GM19468 (cell line): ENCODE results near the gene NAT16.
"Not testable (repeated sequence)": the region's sequence is repeated elsewhere in the genome, so short reads cannot be mapped to it uniquely, and the experiment has no call there.

Source experiments
- ATAC-seq: cut with Tn5 transposase; IDR thresholded peaks from one replicate; pipeline ENCODE4 v1.9.1; 2021; ENCODE audit warnings: mild to moderate bottlenecking, moderate library complexity, moderate number of reproducible peaks; ENCODE audit not compliant: unreplicated experiment; ENCODE audit errors: extremely low read depth

NAT16 gene

DNA sequence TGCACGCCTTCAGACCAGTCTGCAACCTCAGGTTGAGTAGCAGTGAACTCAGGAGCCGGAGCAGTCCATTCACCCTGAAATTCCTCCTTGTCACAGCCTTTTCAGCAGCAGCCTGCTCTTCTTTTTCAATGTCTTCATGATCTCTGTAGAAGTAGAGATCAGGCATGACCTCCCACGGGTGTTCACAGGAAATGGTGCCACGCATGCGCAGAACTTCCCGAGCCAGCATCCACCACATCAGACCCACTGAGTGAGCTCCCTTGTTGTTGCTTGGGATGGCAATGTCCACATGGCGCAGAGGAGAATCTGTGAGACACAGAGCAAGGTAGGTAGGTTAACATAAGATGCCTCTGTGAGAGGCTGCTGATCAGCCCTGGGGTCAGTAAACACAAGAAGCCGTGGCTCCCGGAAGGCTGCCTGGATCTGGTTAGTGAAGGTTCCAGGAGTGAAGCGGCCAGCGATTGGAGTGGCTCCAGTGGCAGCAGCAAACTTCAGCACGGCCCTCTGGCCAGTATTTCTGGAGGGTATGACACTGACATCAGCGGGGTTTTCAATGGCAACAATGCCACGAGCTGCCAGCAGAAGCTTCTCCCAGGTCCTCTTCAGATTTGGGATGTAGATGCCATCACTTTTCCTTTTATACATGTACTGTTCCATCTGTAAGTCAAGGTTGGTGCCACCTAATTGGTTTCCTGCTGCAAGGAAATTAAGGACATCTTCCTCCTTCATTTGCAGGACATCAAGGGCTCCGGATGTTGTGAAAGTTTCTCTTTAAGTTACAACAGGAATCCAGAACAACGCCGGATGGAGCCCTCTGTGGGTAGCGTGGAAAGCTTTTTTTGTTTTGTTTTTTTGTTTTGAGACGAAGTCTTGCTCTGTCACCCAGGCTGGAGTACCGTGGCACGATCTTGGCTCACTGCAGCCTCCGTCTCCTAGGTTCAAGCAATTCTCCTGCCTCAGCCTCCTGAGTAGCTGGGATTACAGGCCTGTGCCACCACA is 23.9 kb upstream of the NAT16 start:
- ATAC-seq, result not testable (repeated sequence)

DNA sequence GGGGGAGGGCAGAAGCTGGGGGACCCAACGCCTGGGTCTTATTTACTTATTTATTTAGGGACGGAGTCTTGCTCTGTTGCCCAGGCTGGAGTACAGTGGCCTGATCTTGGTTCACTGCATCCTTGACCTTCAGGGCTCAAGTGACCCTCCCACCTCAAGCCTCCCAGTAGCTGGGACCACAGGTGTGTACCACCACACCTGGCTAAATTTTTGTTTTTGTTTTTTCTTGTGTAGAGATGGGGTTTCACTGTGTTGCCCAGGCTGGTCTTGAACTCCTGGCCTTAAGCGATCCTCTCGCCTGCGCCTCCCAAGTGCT is 22.5 kb upstream of the NAT16 start:
- no peak for ATAC-seq

DNA sequence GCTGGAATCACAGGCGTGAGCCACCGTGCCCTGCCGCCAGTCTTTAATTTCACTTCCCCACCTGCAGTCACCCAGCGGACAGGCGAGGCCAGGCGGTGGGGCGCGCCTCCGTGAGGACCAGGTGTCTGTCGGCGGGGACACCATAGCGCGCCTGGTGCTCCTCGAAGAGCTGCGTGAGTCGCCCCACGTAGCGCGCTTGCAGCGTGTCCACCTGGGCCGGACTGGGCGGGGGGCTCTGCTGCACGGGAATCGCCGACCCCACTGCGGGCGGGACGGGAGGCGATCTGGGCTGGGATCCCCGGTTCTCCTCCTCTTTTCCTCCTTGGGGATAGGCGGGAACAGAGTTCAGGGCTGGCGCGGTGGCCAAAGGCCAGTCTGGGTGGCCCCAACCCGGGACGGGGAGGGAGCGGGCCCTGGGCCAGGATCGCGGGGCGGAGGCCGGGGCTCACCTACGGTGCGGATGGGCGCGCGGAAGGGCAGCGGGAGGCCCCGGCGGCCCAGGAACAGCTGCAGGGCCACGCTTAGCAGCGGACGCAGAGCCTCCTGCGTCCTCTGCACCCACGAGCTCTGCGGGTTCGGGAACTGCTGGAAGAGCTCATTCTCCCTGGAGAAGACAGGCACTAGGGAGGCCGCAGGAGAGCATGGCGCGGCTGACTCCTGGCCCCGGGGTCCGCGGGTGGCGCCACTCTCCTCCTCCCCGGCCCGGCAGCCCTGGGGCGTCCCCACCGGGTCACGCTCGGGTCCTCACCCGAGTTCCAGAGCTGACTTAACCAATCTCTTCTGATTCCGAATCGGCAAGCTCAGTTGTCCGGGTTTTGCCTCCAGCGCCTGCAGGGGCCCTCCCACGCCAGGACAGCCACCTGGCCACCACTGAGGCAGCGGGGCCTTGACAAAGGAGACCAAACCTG is 21.9 kb upstream of the NAT16 start:
- ATAC-seq, result no peak

DNA sequence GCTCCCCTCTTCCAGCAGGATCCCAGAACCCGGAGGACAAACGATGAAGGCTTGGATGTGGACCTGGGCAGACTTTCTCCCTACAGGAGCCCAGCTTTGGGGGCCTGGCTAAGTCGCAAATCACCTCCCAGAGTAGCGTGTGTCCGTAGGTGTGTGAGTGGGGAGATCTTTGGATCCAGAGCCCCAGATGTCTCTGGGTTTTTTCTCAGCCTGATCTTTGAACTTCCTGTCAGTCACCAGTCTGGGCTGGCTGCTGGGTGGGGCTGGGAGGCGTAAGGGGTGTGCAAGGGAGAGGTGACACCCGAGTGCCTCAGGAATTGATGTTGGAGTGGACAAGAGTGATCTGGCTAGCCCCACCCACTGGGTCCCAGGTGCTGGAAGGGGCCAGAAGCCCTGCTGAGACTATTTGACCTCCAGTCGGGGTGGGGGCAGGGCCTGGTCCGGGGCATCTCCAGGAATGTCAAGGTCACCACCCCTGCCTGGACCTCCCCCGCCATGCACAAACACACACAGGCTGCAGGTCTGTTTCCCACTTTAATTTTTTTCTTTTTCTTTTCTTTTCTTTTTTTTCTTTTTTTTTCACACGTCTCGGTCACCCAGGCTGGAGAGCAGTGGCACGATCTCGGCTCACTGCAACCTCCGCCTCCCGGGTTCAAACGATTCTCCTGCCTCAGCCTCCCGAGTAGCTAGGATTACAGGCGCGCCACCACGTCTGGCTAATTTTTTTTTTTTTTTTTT is 20.9 kb upstream of the NAT16 start, which contains the start of gene MOGAT3:
TSS of gene MOGAT3 (minus strand) at position 175 of the 738 bp plus-strand sequence. CDS start 182 bp downstream, outside the sequence.
- ATAC-seq, result no peak

DNA sequence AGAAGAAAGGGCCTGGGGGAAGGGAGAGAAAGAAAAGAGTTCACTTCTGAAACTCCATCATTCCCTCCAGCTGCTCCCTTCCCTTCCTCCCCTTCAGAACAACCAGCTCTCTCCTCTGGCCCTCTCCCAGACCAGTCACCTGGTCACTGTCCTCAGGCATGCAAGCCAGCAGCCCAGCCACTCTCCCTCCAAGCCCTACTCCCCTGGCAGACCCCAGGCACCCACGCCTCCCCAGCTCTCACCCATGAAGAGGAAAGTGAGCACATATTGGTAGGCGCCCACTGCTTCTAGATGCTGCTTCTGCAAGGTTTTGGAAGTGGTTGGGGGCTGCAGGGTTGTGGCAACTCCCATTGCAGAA is 20.4 kb upstream of the NAT16 start:
- ATAC-seq, result no peak

DNA sequence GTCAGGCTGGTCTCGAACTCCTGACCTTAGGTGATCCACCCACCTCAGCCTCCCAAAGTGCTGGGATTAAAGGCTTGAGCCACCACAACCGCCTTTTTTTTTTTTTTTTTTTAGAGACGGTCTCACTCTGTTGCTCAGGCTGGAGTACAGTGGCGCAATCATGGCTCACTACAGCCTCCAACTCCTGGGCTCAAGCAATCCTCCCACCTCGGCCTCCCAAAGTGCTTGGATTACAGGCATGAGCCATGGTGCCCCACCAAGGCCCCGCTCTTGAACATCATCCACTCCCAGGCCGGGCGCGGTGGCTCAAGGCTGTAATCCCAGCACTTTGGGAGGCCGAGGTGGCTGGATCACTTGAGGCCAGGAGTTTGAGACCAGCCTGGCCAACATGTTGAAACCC is 19.4 kb upstream of the NAT16 start:
- ATAC-seq, result not testable (repeated sequence)

DNA sequence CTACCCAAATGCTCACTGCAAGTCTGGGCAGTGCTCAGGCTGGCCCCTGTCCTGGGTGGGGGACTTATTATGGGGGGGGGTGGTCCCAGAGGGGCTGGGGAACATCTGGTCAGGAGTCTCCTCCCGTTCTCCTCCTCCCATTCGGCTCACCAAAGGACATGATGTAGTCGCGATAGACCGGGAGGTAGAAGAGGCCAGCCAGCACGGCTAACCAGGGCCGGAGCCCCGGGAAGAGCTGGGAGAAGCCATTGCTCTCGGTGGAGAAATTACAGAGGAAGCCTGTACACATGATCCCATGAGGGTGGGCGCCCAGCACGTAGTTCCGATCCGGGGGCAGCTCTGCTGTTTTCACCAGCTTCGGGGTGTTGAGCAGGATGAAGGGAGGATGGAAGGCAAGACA is 18.4 kb upstream of the NAT16 start:
- no peak for ATAC-seq

DNA sequence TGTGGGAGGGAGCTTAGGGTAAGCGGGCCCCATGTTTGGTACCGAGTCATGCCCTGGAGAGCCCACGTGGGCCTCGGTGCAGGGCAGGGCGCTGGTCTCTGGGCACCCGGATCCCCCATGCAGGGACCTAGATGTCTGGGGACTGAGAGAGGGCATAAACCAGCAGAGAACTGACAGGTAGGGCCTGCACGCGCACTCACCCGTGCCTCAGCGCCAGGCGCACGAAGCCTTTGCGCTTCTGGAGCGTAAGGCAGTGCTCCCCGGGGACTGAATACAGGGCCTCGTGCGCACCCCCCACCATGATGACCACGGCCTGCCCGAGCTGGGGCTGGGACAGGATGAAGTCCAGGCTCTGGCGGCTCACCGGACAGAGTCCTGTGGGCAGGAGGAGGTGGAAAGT is 17.9 kb upstream of the NAT16 start:
- no peak for ATAC-seq

DNA sequence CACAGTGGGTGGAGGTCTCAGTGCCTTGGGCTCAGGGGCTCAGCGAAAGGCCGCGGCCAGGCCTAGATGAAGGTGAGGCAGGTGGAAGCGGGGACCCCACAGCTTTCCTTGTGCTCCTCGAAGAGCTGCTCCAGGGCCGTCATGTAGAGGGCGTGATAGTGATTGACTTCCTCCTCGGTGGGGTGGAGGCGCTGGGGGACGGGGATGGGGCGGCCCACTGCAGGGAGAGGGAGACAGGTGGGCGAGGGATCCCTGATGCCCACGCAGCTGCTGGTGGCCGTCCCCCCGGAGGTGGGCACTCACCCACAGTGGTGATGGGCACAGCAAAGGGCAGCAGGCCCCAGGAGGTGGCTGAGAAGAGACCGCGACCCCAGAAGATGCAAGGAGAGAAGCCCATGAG is 15.8 kb upstream of the NAT16 start:
- no peak for ATAC-seq

DNA sequence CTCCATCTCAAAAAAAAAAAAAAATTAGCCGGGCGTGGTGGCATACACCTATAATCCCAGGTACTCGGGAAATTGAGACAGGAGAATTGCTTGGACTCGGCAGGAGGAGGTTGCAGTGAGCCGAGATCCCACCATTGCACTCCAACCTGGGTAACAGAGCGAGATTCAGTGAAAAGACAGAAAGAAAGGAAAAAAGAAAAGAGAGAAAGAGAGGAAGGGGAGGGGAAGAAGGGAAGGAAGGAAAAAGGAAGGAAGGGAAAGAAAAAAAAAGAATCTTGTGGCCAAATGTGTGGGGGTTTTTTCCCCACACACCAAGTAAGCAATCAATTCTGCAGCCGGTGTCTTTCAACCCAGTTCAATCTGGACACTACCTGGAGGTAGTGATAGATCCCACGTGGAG is 9.0 kb upstream of the NAT16 start:
- ATAC-seq, result no peak

DNA sequence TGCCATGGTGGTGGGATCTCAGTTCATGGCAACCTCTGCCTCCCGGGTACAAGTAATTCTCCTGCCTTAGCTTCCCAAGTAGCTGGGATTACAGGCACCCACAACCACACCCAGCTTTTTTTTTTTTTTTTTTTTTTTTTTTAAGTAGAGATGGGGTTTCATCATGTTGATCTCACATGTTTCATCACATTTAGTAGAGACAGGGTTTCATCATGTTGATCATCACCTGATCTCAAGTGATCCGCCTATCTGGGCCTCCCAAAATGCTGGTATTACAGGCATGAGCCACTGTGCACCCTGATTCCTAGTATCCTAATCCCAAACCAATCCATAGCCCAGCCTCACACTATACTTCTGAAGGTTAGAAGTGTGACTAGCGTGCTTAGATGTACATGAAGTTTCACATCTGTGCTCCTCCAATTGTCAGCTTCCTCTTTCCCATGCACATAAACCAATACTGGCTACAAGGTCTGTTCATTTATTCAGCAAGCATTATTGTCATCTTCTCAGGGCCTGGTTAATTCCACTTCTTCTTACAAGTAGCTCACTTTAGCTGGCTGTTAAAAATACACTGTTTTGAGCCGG is 6.8 kb upstream of the NAT16 start:
- no peak for ATAC-seq

DNA sequence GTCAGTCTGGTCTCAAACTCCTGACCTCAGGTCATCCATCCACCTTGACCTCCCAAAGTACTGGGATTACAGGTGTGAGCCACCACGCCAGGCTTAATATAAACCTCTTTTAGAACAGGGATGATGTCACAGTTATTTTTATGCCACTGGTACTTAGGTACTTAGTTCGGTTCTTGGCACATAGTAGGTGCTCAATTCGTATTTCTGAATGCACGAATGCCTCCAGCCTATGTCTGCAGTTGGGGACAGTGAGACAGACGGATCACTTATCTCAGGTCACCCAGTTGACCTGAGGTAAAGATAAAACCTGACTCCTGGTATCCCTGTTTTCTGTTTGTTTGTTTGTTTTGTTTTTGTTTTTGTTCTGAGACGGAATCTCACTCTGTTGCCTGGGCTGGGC is 6.1 kb upstream of the NAT16 start:
- no peak for ATAC-seq

DNA sequence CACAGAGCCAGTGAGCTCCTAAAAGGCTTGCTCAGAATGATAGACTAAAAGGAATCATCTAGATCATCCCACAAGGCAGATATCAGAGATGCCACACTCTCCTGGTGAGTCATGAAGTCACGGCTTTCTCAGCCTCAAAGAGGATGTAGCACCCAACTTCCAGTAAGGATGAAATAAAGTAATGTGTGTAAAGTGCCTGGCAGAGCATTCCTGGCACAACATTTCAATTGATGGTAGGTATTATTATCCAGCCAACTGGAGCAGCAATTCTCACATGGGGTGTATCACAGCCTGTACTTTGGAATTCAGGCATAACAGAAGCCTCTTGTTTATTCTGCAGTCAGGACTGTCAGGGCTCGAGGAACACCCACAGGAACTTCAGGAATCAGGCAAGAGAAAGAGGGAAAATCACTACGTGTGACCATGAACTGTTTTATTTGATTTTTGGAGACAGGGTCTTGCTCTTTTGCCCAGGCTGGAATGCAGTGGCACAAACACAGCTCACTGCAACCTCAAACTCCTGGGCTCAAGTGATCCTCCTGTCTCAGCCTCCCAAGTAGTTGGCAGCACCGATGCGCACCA is 5.3 kb upstream of the NAT16 start:
- ATAC-seq, result no peak

DNA sequence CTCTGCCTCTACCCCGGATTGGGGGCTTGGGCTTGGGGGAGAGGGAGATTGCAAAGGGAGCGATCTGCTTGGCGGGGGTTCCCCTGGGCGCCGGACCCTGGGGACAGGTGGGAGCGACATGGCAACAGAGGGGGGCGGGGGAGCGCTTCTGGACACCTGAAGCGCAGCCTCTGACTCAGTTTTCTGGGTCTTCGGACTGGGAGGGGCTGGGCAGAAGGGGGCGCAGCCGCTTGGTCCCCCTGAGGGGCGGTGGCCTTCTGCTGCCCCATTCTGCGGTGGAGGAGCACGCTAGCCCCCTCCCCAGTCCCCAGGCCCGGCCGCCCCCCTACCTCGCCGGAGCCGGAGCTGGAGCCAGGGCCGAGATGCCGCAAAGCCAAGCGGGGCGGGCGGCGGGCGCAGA is 380 bp downstream of the NAT16 start:
- ATAC-seq, result no peak

DNA sequence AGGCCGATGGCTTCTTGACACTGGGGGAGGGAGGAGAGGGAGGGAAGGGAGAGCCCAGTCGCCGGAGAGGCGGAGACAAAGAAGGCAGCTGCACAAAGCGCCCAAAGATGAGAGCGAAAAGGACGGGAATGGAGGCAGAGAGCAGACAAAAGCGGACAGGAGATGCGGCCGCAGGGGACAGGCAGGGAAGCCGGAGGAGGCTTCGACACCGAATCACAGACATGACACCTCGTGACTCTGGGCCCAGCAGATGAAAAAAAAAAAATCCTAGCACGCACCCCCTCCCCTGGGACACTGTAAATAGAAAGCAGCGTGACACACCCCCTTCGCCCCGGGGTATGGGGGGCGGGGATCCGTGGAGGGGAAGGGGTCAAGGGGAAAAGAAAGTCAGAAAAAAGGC is 976 bp downstream of the NAT16 start:
- ATAC-seq, result no peak

DNA sequence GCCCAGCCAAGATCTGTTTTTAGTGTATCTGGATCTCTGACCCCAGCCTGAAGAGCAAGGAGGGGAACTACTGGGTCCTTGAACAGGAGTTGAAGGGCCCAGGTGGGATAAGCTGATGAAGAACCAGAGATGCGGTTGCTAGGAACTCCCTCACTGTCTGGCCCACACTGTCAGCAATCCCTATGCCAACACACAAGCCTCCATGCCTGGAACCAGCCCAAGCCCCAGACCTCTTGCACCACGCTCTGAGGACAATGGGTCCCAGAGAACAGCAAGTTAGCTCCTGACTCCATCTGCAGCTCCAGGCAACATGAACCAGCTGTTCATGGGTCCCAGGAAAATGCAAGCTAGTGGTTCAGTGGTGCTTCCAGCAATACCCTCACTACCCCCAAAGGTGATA is 2.4 kb downstream of the NAT16 start:
- no peak for ATAC-seq

DNA sequence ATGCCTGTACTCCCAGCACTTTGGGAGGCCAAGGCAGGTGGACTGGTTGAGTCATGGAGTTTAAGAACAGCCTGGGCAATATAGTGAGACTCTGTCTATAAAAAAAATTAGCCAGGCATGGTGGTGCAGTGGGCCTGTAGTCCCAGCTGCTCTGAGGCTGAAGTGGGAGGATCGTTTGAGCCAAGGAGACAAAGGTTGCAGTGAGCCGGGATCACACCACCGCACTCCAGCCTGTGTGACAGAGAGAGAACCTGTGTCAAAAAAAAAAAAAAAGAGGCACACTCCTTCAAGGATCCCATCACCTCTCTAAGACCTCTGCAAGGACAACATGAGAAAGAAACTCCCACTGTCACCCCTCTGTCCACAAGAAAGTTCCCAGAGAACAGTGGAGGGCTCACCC is 4.4 kb downstream of the NAT16 start:
- ATAC-seq, result no peak

DNA sequence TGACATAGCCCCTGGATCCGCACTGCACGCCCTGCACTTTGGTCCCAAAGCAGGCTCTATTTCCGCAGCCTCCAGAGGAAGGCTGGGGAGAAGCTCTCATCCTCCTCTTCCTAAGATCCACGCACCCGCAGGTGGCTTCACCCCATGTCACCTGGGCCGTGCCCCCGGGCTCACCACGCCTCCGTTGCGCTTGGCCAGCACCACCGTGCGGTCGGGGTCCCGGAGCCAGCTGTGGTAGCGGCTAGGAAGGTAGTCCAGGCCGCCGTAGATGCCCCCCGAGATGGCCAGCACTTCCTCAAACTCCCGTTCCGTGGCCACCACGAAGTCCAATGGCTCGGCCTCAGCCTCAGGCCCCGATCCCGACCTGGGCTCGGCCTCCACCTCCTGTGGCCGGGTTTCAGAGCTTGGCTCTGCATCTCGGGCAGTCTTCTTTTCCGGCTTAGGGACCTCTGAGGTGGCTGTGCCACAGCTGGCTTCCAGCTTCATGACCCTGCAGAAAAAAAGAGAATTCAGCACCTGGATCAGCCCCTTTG is 5.7 kb downstream of the NAT16 start:
- no peak for ATAC-seq

DNA sequence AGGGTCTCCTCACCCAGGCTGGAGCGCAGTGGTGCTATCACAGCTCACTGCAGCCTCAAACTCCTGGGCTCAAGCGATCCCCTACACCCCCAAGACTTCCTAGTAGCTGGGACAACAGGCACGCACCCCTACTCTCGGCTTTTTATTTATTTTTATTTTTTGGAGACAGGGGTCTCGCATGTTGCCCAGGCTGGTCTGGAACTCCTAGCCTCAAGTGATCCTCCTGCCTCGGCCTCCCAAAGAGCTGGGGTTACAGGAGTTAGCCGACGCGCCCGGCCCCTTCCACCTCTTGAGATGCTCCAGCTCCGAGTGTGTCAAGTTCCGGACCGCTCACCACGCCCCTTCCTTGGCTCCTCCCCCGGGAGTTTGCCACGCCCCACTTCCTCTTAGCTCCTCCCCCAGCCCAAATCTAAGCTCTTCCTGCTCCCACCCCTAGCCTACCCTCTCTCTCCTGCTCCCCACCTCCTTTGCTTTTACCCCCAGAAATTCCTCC is 6.3 kb downstream of the NAT16 start:
- ATAC-seq, result no peak
